NOMO-1 treated with dmso at 0.1 percent for 144 hours (cell line): Measurements from ENCODE around the gene MATN1.
A peak's percentile ranks its signal among the peaks of the same experiment; 100 is the strongest.

Experiments
- DNase-seq: peaks from one replicate; lab custom pipeline; 2025; ENCODE audit not compliant: unreplicated experiment; lab: John Stamatoyannopoulos, UW

Gene MATN1

GRCh38 chr1:30745834-30746208 is 22.4 kb upstream of the MATN1 start:
- DNase-seq, result no peak

GRCh38 chr1:30745156-30745833 is 21.9 kb upstream of the MATN1 start:
- DNase-seq, result no peak

GRCh38 chr1:30744060-30744756 is 20.8 kb upstream of the MATN1 start:
- DNase-seq, result no peak

GRCh38 chr1:30743584-30744059 is 20.2 kb upstream of the MATN1 start:
- DNase-seq, result peak; percentile 87

GRCh38 chr1:30742963-30743559 is 19.7 kb upstream of the MATN1 start:
- DNase-seq, result no peak

GRCh38 chr1:30742300-30742962 is 19.0 kb upstream of the MATN1 start:
- no peak for DNase-seq

GRCh38 chr1:30741239-30741894 is 18.0 kb upstream of the MATN1 start:
- DNase-seq, result no peak

- no peak for DNase-seq
Measured at GRCh38 chr1:30740251-30741238, 17.2 kb upstream of the MATN1 start.

- DNase-seq, result no peak
Measured at GRCh38 chr1:30739601-30740000, 16.2 kb upstream of the MATN1 start.

- DNase-seq, result no peak
Measured at GRCh38 chr1:30738715-30739559, 15.6 kb upstream of the MATN1 start.

- no peak for DNase-seq
Measured at GRCh38 chr1:30738040-30738714, 14.8 kb upstream of the MATN1 start.

GRCh38 chr1:30737357-30738039 is 14.1 kb upstream of the MATN1 start:
- no peak for DNase-seq

GRCh38 chr1:30735668-30736498 is 12.5 kb upstream of the MATN1 start:
- DNase-seq, result no peak

GRCh38 chr1:30735124-30735523 is 11.7 kb upstream of the MATN1 start:
- DNase-seq, result no peak

- DNase-seq, result no peak
Measured at GRCh38 chr1:30734580-30734979, 11.2 kb upstream of the MATN1 start.

GRCh38 chr1:30734106-30734505 is 10.7 kb upstream of the MATN1 start:
- no peak for DNase-seq

- DNase-seq, result no peak
Measured at GRCh38 chr1:30733493-30733892, 10.1 kb upstream of the MATN1 start.
